Vagina (tissue), 2 donors: Measurements from ENCODE around the gene BMERB1. TPM values are rescaled to one million over a fixed set of nuclear protein-coding genes. Genes with fewer than 3 reads are reported as not detected.

Source experiments
- DNase-seq, 2 donors: peaks; one replicate each; pipeline ENCODE4 v3.0.0-alpha.2; 2017; ENCODE audit errors: extremely low spot score in 2 of 2
- H3K27ac ChIP-seq: fragments of 200-600 bp; sonication (generic); one replicate; pipeline ENCODE4 v1.5.1; 2019
- H3K27me3 ChIP-seq: fragments of 200-600 bp; sonication (generic); one replicate; pipeline ENCODE4 v1.5.1; 2019
- H3K36me3 ChIP-seq, 2 donors: fragments of 200-600 bp; sonication (generic); one replicate each; pipeline ENCODE4 v1.5.1; 2017 to 2019
- H3K4me1 ChIP-seq: fragments of 200-600 bp; sonication (generic); one replicate; pipeline ENCODE4 v1.5.1; 2019
- H3K4me3 ChIP-seq, 2 donors: fragments of 200-600 bp; sonication (generic); 1 replicate in 1 of 2; 2 replicates in 1 of 2; pipeline ENCODE4 v1.5.1; 2016 to 2019
- H3K9me3 ChIP-seq: fragments of 200-600 bp; sonication (generic); one replicate; pipeline ENCODE4 v1.5.1; 2019
- CTCF ChIP-seq, 3 experiments: fragments of 450-650 bp in 2 of 3; fragments of 200-600 bp in 1 of 3; sonication (generic) in 1 of 3; IDR thresholded peaks; one replicate each; pipeline ENCODE4 v1.5.1; 2017 to 2019; ENCODE audit warnings: antibody characterized with exemption in 3 of 3, mild to moderate bottlenecking in 2 of 3, moderate library complexity in 2 of 3
- POLR2A ChIP-seq, 2 donors: fragments of 450-650 bp; IDR thresholded peaks; one replicate each; pipeline ENCODE4 v1.6.1; 2017; ENCODE audit warnings: antibody characterized with exemption in 2 of 2, mild to moderate bottlenecking in 2 of 2, moderate library complexity in 2 of 2
- POLR2AphosphoS5 ChIP-seq, 2 donors: sonication (generic); formaldehyde crosslinking; IDR thresholded peaks; one replicate each; pipeline ENCODE4 v1.9.0; 2017; ENCODE audit warnings: antibody characterized with exemption in 2 of 2, mild to moderate bottlenecking in 2 of 2, low read depth in 1 of 2; ENCODE audit not compliant: insufficient read depth in 1 of 2
- intact Hi-C: fragments of 100-400 bp; cut with DNase I; formaldehyde crosslinking; loops from one replicate; pipeline ENCODE4 v1.15.1; 2023
- total RNA-seq: library from RNA; depleted of rRNA; stranded (reverse); fragments of >200 nt; gene quantifications from one replicate; pipeline ENCODE4 v1.2.3, GENCODE V29; 2016

Gene BMERB1
- total RNA-seq, 1 donor from 2014 or later, result 46.9 TPM

- peaks cover 5 to 91% of the 10 kb centered on the region in 2 donors for H3K36me3 ChIP-seq
- TF ChIP-seq POLR2AphosphoS5 (IDR thresholded peaks at IDR 0.05; ENCODE audit: insufficient read depth in 1 of 2, low read depth in 1 of 2), result no peak
- TF ChIP-seq POLR2A (IDR thresholded peaks at IDR 0.05), result no peak
- no peak for TF ChIP-seq CTCF (IDR thresholded peaks at IDR 0.05)
- no peak overlapping the region for H3K4me3 ChIP-seq
- H3K27me3 ChIP-seq, result no peaks in the 10 kb centered on the region
- H3K27ac ChIP-seq, result no peak overlapping the region
- H3K9me3 ChIP-seq, result no peaks in the 10 kb centered on the region
- H3K4me1 ChIP-seq, result no peaks in the 10 kb centered on the region
- no peak for DNase-seq
- intact Hi-C loops, result no loop called here
These were observed 181.6 kb downstream of the BMERB1 start for GRCh38 chr16:15616012-15616411.

- intact Hi-C loops, result no loop called here
- DNase-seq, result no peak
- Histone ChIP-seq H3K36me3 (peaks cover 5 to 90% of the 10 kb centered on the region in 2 donors), H3K27ac (no peak overlapping the region), H3K4me3 (no peak overlapping the region), H3K9me3 (no peaks in the 10 kb centered on the region), H3K27me3 (no peaks in the 10 kb centered on the region), H3K4me1 (no peaks in the 10 kb centered on the region)
- TF ChIP-seq POLR2AphosphoS5 (IDR thresholded peaks at IDR 0.05; ENCODE audit: insufficient read depth in 1 of 2, low read depth in 1 of 2), result no peak
- TF ChIP-seq CTCF (IDR thresholded peaks at IDR 0.05), result no peak
- TF ChIP-seq POLR2A (IDR thresholded peaks at IDR 0.05), result no peak
These were observed 182.2 kb downstream of the BMERB1 start for GRCh38 chr16:15616475-15617165.

DNA sequence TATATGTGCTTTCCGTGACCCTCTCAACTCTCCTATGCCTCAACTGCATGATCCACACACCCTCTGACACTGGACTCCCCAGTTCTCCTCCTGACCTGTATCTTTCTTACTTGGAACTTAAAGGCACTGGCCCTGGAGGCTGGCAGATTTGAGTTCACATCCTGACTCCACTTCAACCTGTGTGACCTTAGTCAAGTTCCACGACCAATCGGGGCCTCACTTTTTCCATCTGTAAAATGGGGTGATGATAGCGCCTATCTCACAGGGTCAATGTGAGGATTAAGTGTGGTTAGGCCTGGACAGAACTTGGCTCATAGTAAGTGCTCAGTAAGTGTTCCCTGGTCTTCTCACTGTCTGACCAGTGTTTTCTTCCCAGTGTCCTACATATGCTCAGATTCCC is 183.5 kb downstream of the BMERB1 start:
- Histone ChIP-seq H3K27me3 (no peaks in the 10 kb centered on the region), H3K27ac (no peak overlapping the region), H3K36me3 (peaks cover 3 to 90% of the 10 kb centered on the region in 2 donors), H3K4me3 (no peak overlapping the region), H3K4me1 (no peaks in the 10 kb centered on the region), H3K9me3 (no peaks in the 10 kb centered on the region)
- no peak for DNase-seq
- intact Hi-C loops, result no loop called here
- TF ChIP-seq POLR2A (IDR thresholded peaks at IDR 0.05) (no peak), CTCF (IDR thresholded peaks at IDR 0.05) (no peak)

DNA sequence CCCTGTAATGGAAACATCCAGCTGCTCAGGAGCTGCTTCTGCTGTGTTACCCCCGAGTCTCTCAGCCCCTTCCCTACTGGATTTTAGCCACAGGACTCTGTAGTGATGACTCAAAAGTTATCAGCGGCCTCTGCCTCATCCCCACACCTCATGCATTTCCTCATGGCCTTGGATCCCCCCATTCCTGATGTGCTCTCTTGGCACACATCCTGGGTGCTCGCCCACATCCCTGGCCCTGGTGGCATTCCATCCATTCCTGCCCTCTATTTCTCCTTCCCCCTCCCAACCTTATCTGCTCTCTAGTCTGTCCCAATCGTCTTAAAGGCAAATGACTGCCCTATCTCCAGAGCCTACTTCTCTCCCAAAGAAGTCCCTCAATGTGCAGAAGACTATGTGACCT is 184.0 kb downstream of the BMERB1 start:
- Histone ChIP-seq H3K27me3 (no peaks in the 10 kb centered on the region), H3K36me3 (peaks cover 3 to 91% of the 10 kb centered on the region in 2 donors), H3K4me1 (no peaks in the 10 kb centered on the region), H3K27ac (no peak overlapping the region), H3K4me3 (no peak overlapping the region), H3K9me3 (no peaks in the 10 kb centered on the region)
- no peak for TF ChIP-seq POLR2AphosphoS5 (IDR thresholded peaks at IDR 0.05; ENCODE audit: insufficient read depth in 1 of 2, low read depth in 1 of 2)
- TF ChIP-seq POLR2A (IDR thresholded peaks at IDR 0.05), result no peak
- no peak for TF ChIP-seq CTCF (IDR thresholded peaks at IDR 0.05)
- DNase-seq, result no peak
- intact Hi-C loops, result no loop called here

DNA sequence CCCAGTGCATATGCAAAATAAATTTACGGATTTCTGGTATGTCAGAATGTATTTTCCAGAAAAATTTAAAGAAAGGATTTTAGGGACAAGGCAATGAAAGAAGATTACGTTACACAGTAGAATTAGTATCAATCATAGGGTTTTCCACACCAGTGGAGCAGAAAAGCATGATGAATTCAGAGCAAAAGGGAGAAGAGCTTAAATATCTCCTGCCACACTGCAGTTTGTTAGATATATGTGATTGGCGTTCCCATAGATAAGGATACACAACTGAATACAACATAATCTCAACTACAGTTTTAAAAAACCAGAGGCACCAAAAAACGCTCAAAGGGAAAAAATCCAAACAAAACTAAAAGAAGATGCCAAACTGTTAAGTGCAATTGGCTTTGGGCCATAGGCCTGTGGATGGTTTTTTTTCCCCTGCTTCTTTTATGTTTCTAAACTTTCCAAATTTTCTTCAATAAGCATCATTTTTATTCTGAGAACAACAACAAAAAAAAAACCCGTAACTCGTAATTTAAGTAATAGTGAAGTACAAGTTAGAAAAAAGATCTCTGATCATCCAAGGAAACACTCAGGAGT is 186.3 kb downstream of the BMERB1 start:
- intact Hi-C loops, result no loop called here
- no peak overlapping the region for H3K27ac ChIP-seq
- H3K4me1 ChIP-seq, result no peaks in the 10 kb centered on the region
- no peak for TF ChIP-seq POLR2A (IDR thresholded peaks at IDR 0.05)
- TF ChIP-seq POLR2AphosphoS5 (IDR thresholded peaks at IDR 0.05; ENCODE audit: insufficient read depth in 1 of 2, low read depth in 1 of 2), result no peak
- no peak for TF ChIP-seq CTCF (IDR thresholded peaks at IDR 0.05)
- H3K27me3 ChIP-seq, result no peaks in the 10 kb centered on the region
- peaks cover 3 to 94% of the 10 kb centered on the region in 2 donors for H3K36me3 ChIP-seq
- DNase-seq, result no peak
- no peak overlapping the region for H3K4me3 ChIP-seq
- no peaks in the 10 kb centered on the region for H3K9me3 ChIP-seq
